GM12865 (cell line): Measurements from ENCODE around the gene SUSD1.

ENCODE experiments used
- DNase-seq: peaks from one replicate; pipeline ENCODE4 v3.0.0; 2010; ENCODE audit warnings: low read depth
- H3K4me3 ChIP-seq: 2 replicates; pipeline ENCODE4 v1.5.1; 2011; ENCODE audit warnings: mild to moderate bottlenecking, low read depth, low read length, control low read depth
- CTCF ChIP-seq: IDR thresholded peaks from 2 replicates; pipeline ENCODE4 v1.5.1; 2011; ENCODE audit warnings: low read length, control low read depth, low read depth, inconsistent platforms; ENCODE audit not compliant: insufficient read depth; ENCODE audit errors: missing control alignments

SUSD1 gene

DNA sequence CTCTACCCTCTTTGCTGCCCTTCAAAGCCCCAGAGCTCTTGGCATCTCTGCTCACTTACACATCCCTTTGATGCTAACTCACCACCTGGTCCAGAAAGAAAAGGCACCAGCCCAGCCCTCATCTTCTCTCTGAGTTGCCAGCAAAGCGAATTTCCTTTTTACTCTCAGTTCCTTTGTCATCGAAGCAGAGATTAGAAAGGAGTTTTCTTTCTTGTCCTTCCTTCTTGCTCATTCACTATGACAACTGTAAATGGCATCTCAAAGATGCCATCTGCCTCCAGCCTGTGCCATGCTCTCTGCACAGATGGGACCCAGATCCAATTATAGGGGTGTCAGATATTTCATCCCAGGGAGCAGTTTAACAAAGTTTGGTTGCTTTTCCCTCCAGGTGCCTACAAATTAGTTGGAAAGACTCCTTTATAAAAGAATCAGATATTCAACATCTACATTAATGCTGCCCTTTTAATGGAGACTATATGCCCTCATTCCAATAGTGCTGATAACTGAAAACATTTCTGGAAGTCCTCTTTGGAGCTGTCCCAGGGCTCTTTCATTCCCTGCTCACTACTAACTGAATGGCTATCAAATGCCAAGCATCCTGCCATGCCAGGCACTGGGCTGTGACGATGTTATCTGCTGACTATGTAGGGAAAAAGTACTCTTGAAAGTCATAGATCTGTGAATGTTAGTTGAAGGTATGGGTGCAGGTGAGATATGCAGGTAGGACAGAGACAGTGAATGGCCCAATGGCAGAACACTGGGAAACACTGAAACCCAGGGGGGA is 58.9 kb downstream of the SUSD1 start:
- H3K4me3 ChIP-seq = no peak overlapping the region
- no peak for DNase-seq
- no peak for TF ChIP-seq CTCF

- no peak overlapping the region for H3K4me3 ChIP-seq
- no peak for TF ChIP-seq CTCF
- DNase-seq = no peak
These were observed 60.0 kb downstream of the SUSD1 start for GRCh38 chr9:112115109-112115508.

DNA sequence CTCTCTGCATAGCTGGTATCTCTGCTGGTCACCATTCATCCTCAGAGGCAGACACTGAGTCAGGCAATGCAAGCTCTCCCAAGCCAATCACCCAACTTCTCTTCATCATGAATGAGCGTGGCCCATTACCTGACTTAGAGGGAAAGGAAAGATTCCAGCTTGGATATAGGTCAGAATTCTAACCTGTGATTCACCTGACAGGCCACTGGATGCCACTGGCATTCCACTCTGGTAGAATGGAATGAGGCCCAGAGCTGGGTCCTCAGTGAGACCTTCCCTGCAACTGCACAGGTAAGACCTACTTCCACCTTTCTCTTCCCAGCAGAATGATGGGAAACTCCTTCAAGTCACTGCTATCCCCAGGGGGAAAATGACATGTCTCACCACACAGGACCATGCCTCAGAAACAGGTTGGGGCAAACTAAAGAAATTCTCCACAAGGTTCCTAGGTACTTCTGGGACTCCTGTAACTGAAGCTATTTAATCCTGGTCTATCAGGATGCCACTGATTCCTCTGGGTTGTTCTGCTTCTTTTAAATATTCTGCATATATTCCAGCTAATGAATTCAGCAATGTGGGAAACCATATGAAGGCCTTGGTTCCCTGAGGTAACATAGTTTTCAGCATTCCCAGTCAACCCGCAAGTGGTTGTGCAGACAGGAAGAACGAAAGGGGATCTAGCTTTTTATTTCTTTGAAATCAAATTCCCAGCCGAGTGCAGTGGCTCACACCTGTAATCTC is 62.0 kb downstream of the SUSD1 start:
- H3K4me3 ChIP-seq = no peak overlapping the region
- peak; percentile 38 for DNase-seq
- peak; percentile 60 for TF ChIP-seq CTCF

- no peak for TF ChIP-seq CTCF
These were observed 62.6 kb downstream of the SUSD1 start for GRCh38 chr9:112112519-112112918.

GRCh38 chr9:112111461-112111860 is 63.6 kb downstream of the SUSD1 start:
- no peak for TF ChIP-seq CTCF
- DNase-seq = no peak
- H3K4me3 ChIP-seq = no peak overlapping the region

More at GRCh38 chr9:112112519-112112918, 62.6 kb downstream of the SUSD1 start:
- no peak for DNase-seq
- no peak overlapping the region for H3K4me3 ChIP-seq

DNA sequence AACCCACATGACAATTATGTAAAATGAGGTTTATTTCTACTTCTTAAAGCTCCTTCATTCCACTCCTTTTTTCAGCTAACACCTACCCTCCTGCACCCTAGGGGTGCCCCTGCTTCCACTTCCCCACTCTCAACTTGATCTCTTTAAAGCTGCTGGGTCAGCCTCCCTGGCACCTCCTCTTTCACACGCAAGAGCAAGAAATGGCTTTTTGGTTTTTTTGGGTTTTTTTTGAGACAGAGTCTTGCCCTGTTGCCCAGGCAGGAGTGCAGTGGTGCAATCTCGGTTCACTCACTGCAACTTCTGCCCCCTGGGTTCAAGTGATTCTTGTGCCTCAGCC is 64.4 kb downstream of the SUSD1 start:
- peak; percentile 14 for DNase-seq
- H3K4me3 ChIP-seq = no peak overlapping the region
- TF ChIP-seq CTCF = no peak
